OCI-LY3 (cell line): Measurements from ENCODE around the gene FRS3.

Experiments used
- CTCF ChIP-seq: fragments of 200-600, 300-600 bp; sonication (generic); IDR thresholded peaks from 2 replicates; pipeline ENCODE4 v1.5.1; 2014; ENCODE audit warnings: antibody characterized with exemption, low read length, low read depth
- EZH2phosphoT487 ChIP-seq: fragments of 200-600 bp; shearing (Covaris generic); IDR thresholded peaks from 2 replicates; pipeline ENCODE4 v1.6.1; 2018; ENCODE audit warnings: antibody characterized with exemption, mixed run types, low read depth

- TF ChIP-seq CTCF (no peak), EZH2phosphoT487 (no peak)
These were observed 42.7 kb downstream of the FRS3 start for GRCh38 chr6:41736800-41737555.
